GM06990 (cell line): Measurements from ENCODE around the gene DNM2.

Experiments
- DNase-seq: peaks from one replicate; pipeline ENCODE4 v3.0.0-alpha.2; 2011; ENCODE audit not compliant: insufficient read length; ENCODE audit errors: extremely low read depth
- H3K27me3 ChIP-seq: replicated peaks from 2 replicates; pipeline ENCODE4 v1.6.0; 2011; ENCODE audit warnings: low read length; ENCODE audit not compliant: control insufficient read depth, insufficient read depth
- H3K36me3 ChIP-seq: 2 replicates; pipeline ENCODE4 v1.5.1; 2011; ENCODE audit warnings: low read length; ENCODE audit not compliant: control insufficient read depth, insufficient read depth
- H3K4me3 ChIP-seq: replicated peaks from 2 replicates; pipeline ENCODE4 v1.5.1; 2011; ENCODE audit warnings: low read depth, mild to moderate bottlenecking, control low read depth, low read length
- CTCF ChIP-seq: IDR thresholded peaks from 2 replicates; pipeline ENCODE4 v1.5.1; 2011; ENCODE audit warnings: low read length, control low read depth, mild to moderate bottlenecking, inconsistent platforms; ENCODE audit not compliant: insufficient read depth, poor library complexity, severe bottlenecking

The DNM2 gene

GRCh38 chr19:10830370-10830769, 112.5 kb downstream of the DNM2 start:
- no peaks in the 10 kb centered on the region for H3K27me3 ChIP-seq
- TF ChIP-seq CTCF, result no peak
- no peak for DNase-seq
- no peak overlapping the region for H3K4me3 ChIP-seq
- H3K36me3 ChIP-seq, result peaks cover 27% of the 10 kb centered on the region

- Histone ChIP-seq H3K4me3 (no peak overlapping the region), H3K36me3 (peaks cover 26% of the 10 kb centered on the region), H3K27me3 (no peaks in the 10 kb centered on the region)
- no peak for DNase-seq
- no peak for TF ChIP-seq CTCF
These were observed 113.3 kb downstream of the DNM2 start for GRCh38 chr19:10830931-10831779.

- Histone ChIP-seq H3K4me3 (no peak overlapping the region), H3K36me3 (peaks cover 25% of the 10 kb centered on the region), H3K27me3 (no peaks in the 10 kb centered on the region)
- no peak for TF ChIP-seq CTCF
- no peak for DNase-seq
These were observed 114.4 kb downstream of the DNM2 start for GRCh38 chr19:10831987-10832938.

- Histone ChIP-seq H3K36me3 (peaks cover 25% of the 10 kb centered on the region), H3K4me3 (no peak overlapping the region), H3K27me3 (no peaks in the 10 kb centered on the region)
- no peak for TF ChIP-seq CTCF
- DNase-seq, result no peak
These were observed 115.0 kb downstream of the DNM2 start for GRCh38 chr19:10832939-10833296.

- no peaks in the 10 kb centered on the region for H3K27me3 ChIP-seq
- DNase-seq, result no peak
- no peak for TF ChIP-seq CTCF
- peaks cover 19% of the 10 kb centered on the region for H3K36me3 ChIP-seq
- H3K4me3 ChIP-seq, result peak overlapping the region; percentile 12
These were observed 117.3 kb downstream of the DNM2 start for GRCh38 chr19:10835089-10835753.
